ENCODE data around the gene BCAN. TPM values are rescaled to one million over a fixed set of nuclear protein-coding genes. Genes with fewer than 3 reads are reported as not detected.

Gene BCAN
- total and polyA plus RNA-seq, 8 donors: 0.34 to 0.87 (median 0.61) TPM

GRCh38 chr1:156675210-156676113, 33.5 kb downstream of the BCAN start:
- Histone ChIP-seq H3K36me3 (no peaks in the 10 kb centered on the region), H3K4me1 (peaks cover 0 to 38% of the 10 kb centered on the region in 2 donors), H3K27me3 (peaks cover 23 to 79% of the 10 kb centered on the region in 2 donors), H3K4me3 (peak overlapping the region; percentile 41 to 53), H3K27ac (peak overlapping the region; percentile 67 to 76), H3K9me3 (no peaks in the 10 kb centered on the region)
- intact Hi-C loops (cut with DNase I): no loop called here
- ATAC-seq (no peak), DNase-seq (peak in 2 of 4 donors; percentile 41 to 56)
- TF ChIP-seq CTCF (IDR thresholded peaks at IDR 0.05): no peak

- TF ChIP-seq CTCF (IDR thresholded peaks at IDR 0.05): no peak
- intact Hi-C loops (cut with DNase I): no loop called here
- peak in 1 of 4 donors; percentile 69 for DNase-seq
- H3K27ac ChIP-seq: peak overlapping the region; percentile 67 to 76
- peaks cover 0 to 36% of the 10 kb centered on the region in 2 donors for H3K4me1 ChIP-seq
- ATAC-seq: peak; percentile 8
- no peaks in the 10 kb centered on the region for H3K36me3 ChIP-seq
- no peaks in the 10 kb centered on the region for H3K9me3 ChIP-seq
- H3K27me3 ChIP-seq: peaks cover 23 to 79% of the 10 kb centered on the region in 2 donors
- H3K4me3 ChIP-seq: peak overlapping the region; percentile 41 to 53
These were observed 34.4 kb downstream of the BCAN start for GRCh38 chr1:156676114-156676819.

- peak in 3 of 4 donors; percentile 59 to 84 (median 77) for DNase-seq
These were observed 35.1 kb downstream of the BCAN start, which contains the start of gene NES for GRCh38 chr1:156676820-156677615. Gene NES, minus strand, starts transcription at chr1:156677407. Its CDS starts 143 bp downstream, at chr1:156677264.

More at GRCh38 chr1:156676820-156677615, 35.1 kb downstream of the BCAN start, which contains the start of gene NES:
- Histone ChIP-seq H3K27me3 (peaks cover 23 to 85% of the 10 kb centered on the region in 2 donors), H3K9me3 (no peaks in the 10 kb centered on the region), H3K4me1 (peaks cover 0 to 36% of the 10 kb centered on the region in 2 donors), H3K4me3 (peak within 1 kb of the TSS; percentile 41 to 53), H3K36me3 (no peaks in the 10 kb centered on the region), H3K27ac (peak within 1 kb of the TSS; percentile 67 to 76)
- intact Hi-C loops (cut with DNase I): no loop called here
- ATAC-seq: peak; percentile 80
- no peak for TF ChIP-seq CTCF (IDR thresholded peaks at IDR 0.05)
